Caco-2 (cell line): ENCODE measurements around the gene LAPTM4A. TPM values are rescaled to one million over a fixed set of nuclear protein-coding genes. Genes with fewer than 3 reads are reported as not detected.

Source experiments
- BruUV-seq: library from RNA; stranded (reverse); fragments of 400-500 nt; replicated peaks from 2 replicates; lab custom pipeline; 2021; lab: Mats Ljungman, UMichigan
- CTCF ChIA-PET: fragments of 300-600 bp; sonication (Branson Sonifier 250); formaldehyde crosslinking; loops from one replicate; lab custom pipeline; 2022; ENCODE audit warnings: antibody characterized with exemption; lab: Charles Lee
- POLR2A ChIA-PET: fragments of 300-600 bp; sonication (Branson Sonifier 250); formaldehyde crosslinking; loops from one replicate; lab custom pipeline; 2022; ENCODE audit warnings: antibody characterized with exemption; lab: Charles Lee
- DNase-seq, 2 experiments: peaks; one replicate each; pipeline versions ENCODE4 v3.0.0 to v3.0.0-alpha.2; 2020 to 2022
- H3K27me3 ChIP-seq: replicated peaks from 2 replicates; pipeline ENCODE4 v1.6.0; 2011; ENCODE audit warnings: low read length; ENCODE audit not compliant: control insufficient read depth, insufficient read depth
- H3K36me3 ChIP-seq: 2 replicates; pipeline ENCODE4 v1.5.1; 2011; ENCODE audit warnings: low read length; ENCODE audit not compliant: control insufficient read depth, insufficient read depth
- H3K4me1 ChIP-seq: fragments of 250-450 bp; sonication (Bioruptor Pico); 2 replicates; pipeline ENCODE4 v1.5.1; 2020; ENCODE audit warnings: mild to moderate bottlenecking
- H3K4me3 ChIP-seq: 2 replicates; pipeline ENCODE4 v1.5.1; 2011; ENCODE audit warnings: low read depth, mild to moderate bottlenecking, control low read depth, low read length
- H3K9me3 ChIP-seq: fragments of 250-450 bp; sonication (Bioruptor Pico); 2 replicates; pipeline ENCODE4 v1.5.1; 2020; ENCODE audit warnings: mild to moderate bottlenecking, moderate library complexity
- H3K27ac Mint-ChIP-seq: one replicate; pipeline ENCODE4 v1.8.0; 2022; ENCODE audit warnings: mixed read lengths; ENCODE audit not compliant: unreplicated experiment
- H3K27me3 Mint-ChIP-seq: one replicate; pipeline ENCODE4 v1.8.0; 2022; ENCODE audit warnings: mixed read lengths; ENCODE audit not compliant: insufficient read depth, unreplicated experiment
- H3K36me3 Mint-ChIP-seq: one replicate; pipeline ENCODE4 v1.8.0; 2022; ENCODE audit warnings: mild to moderate bottlenecking, mixed read lengths; ENCODE audit not compliant: insufficient read depth, unreplicated experiment
- H3K4me1 Mint-ChIP-seq: one replicate; pipeline ENCODE4 v1.8.0; 2022; ENCODE audit warnings: low read depth, mixed read lengths; ENCODE audit not compliant: unreplicated experiment
- H3K4me3 Mint-ChIP-seq: one replicate; pipeline ENCODE4 v1.8.0; 2022; ENCODE audit warnings: mild to moderate bottlenecking, moderate library complexity, mixed read lengths; ENCODE audit not compliant: unreplicated experiment
- H3K9me3 Mint-ChIP-seq: one replicate; pipeline ENCODE4 v1.8.0; 2022; ENCODE audit warnings: mixed read lengths; ENCODE audit not compliant: unreplicated experiment
- intact Hi-C: fragments of 100-400 bp; cut with micrococcal nuclease; formaldehyde crosslinking; loops from one replicate; pipeline ENCODE4 v1.10.0; 2022; ENCODE audit not compliant: unreplicated experiment
- total RNA-seq: library from RNA; stranded (reverse); gene quantifications from 2 replicates; pipeline ENCODE4 v1.2.3, GENCODE V29; 2022
- TF ChIP-seq, protein P1 (sequence below), 2 experiments: fragments of 200-600 bp in 1 of 2; IDR thresholded peaks; 1 replicate in 1 of 2; 2 replicates in 1 of 2; pipeline versions ENCODE4 v1.5.1 to v1.8.0; 2011 to 2022; ENCODE audit warnings: antibody characterized with exemption in 1 of 2, control low read depth in 1 of 2, inconsistent platforms in 1 of 2, low read depth in 1 of 2, low read length in 1 of 2, mild to moderate bottlenecking in 1 of 2, moderate library complexity in 1 of 2; ENCODE audit not compliant: insufficient read depth in 1 of 2, severe bottlenecking in 1 of 2, unreplicated experiment in 1 of 2

Gene LAPTM4A
- total RNA-seq, 1 experiment from 2014 or later: 140 TPM

DNA sequence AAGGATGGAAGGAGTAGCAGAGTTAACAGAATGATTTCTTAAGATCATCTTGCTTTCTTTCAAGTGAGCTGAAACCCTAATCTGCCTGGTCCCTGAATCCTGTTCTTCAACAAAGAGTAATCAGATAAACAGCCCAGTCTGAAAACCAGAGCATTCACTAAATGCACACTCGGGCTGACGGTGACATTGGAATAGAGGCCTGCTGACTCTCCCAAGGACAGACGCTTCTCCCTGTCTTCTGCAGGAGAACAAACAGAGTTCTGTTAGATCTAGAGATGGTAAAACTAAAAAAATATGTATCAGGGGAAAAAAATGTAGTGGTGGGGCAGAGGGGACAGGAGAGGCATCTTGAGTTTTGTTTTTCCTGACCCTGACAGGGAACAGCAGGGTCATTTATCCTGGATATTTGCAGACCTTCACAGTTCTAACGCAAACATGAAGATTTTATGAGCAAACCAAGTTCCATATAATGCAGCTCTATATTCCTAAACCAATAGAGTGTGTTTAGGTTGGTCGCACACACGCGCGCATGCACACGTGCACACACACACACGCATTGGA is 46.3 kb downstream of the LAPTM4A start:
- no peak for DNase-seq
- CTCF ChIA-PET: no interaction called here
- Mint-ChIP-seq H3K4me1 (no peaks in the 10 kb centered on the region), H3K27ac (no peak overlapping the region), H3K9me3 (no peaks in the 10 kb centered on the region), H3K27me3 (no peaks in the 10 kb centered on the region), H3K36me3 (peaks cover 11% of the 10 kb centered on the region), H3K4me3 (no peak overlapping the region)
- intact Hi-C loops: no loop called here
- no peaks in the 10 kb centered on the region for H3K4me1 ChIP-seq
- H3K27me3 ChIP-seq: no peaks in the 10 kb centered on the region
- no TSS peak for BruUV-seq
- TF ChIP-seq, protein P1, sequence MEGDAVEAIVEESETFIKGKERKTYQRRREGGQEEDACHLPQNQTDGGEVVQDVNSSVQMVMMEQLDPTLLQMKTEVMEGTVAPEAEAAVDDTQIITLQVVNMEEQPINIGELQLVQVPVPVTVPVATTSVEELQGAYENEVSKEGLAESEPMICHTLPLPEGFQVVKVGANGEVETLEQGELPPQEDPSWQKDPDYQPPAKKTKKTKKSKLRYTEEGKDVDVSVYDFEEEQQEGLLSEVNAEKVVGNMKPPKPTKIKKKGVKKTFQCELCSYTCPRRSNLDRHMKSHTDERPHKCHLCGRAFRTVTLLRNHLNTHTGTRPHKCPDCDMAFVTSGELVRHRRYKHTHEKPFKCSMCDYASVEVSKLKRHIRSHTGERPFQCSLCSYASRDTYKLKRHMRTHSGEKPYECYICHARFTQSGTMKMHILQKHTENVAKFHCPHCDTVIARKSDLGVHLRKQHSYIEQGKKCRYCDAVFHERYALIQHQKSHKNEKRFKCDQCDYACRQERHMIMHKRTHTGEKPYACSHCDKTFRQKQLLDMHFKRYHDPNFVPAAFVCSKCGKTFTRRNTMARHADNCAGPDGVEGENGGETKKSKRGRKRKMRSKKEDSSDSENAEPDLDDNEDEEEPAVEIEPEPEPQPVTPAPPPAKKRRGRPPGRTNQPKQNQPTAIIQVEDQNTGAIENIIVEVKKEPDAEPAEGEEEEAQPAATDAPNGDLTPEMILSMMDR (IDR thresholded peaks at IDR 0.05; ENCODE audit: insufficient read depth in 1 of 2, low read depth in 1 of 2, low read length in 1 of 2, severe bottlenecking in 1 of 2, unreplicated experiment in 1 of 2): no peak
- no peaks in the 10 kb centered on the region for H3K36me3 ChIP-seq
- no peak overlapping the region for H3K4me3 ChIP-seq
- H3K9me3 ChIP-seq: no peaks in the 10 kb centered on the region
- POLR2A ChIA-PET: no interaction called here

- H3K9me3 ChIP-seq: no peaks in the 10 kb centered on the region
Observed at GRCh38 chr2:20001361-20001863, 50.0 kb downstream of the LAPTM4A start.

GRCh38 chr2:19993731-19994130 is 57.7 kb downstream of the LAPTM4A start:
- Mint-ChIP-seq H3K9me3 (no peaks in the 10 kb centered on the region), H3K4me3 (no peak overlapping the region), H3K27ac (no peak overlapping the region), H3K36me3 (peaks cover 8% of the 10 kb centered on the region), H3K4me1 (peaks cover 8% of the 10 kb centered on the region), H3K27me3 (no peaks in the 10 kb centered on the region)
- no TSS peak for BruUV-seq
- peaks cover 6% of the 10 kb centered on the region for H3K4me1 ChIP-seq
- intact Hi-C loops: no loop called here
- H3K4me3 ChIP-seq: no peak overlapping the region
- POLR2A ChIA-PET: no interaction called here
- H3K9me3 ChIP-seq: no peaks in the 10 kb centered on the region
- H3K27me3 ChIP-seq: no peaks in the 10 kb centered on the region
- no peak for DNase-seq
- TF ChIP-seq, protein P1 (IDR thresholded peaks at IDR 0.05; ENCODE audit: insufficient read depth in 1 of 2, low read depth in 1 of 2, low read length in 1 of 2, severe bottlenecking in 1 of 2, unreplicated experiment in 1 of 2): no peak
- no peaks in the 10 kb centered on the region for H3K36me3 ChIP-seq
- CTCF ChIA-PET: interaction anchor here (0.6 kb wide), 1 partner anchor 19 kb away, joined by 3 read pairs; the partner anchor contains the start of gene MATN3

More at GRCh38 chr2:20001361-20001863, 50.0 kb downstream of the LAPTM4A start:
- no peak for DNase-seq
- no TSS peak for BruUV-seq
- Mint-ChIP-seq H3K4me3 (no peak overlapping the region), H3K36me3 (peaks cover 10% of the 10 kb centered on the region), H3K27me3 (no peaks in the 10 kb centered on the region), H3K27ac (no peak overlapping the region), H3K9me3 (no peaks in the 10 kb centered on the region), H3K4me1 (no peaks in the 10 kb centered on the region)
- no peaks in the 10 kb centered on the region for H3K4me1 ChIP-seq
- ChIA-PET CTCF (no interaction called here), POLR2A (no interaction called here)
- TF ChIP-seq, protein P1 (IDR thresholded peaks at IDR 0.05; ENCODE audit: insufficient read depth in 1 of 2, low read depth in 1 of 2, low read length in 1 of 2, severe bottlenecking in 1 of 2, unreplicated experiment in 1 of 2): no peak
- no peak overlapping the region for H3K4me3 ChIP-seq
- intact Hi-C loops: no loop called here
- H3K36me3 ChIP-seq: no peaks in the 10 kb centered on the region
- no peaks in the 10 kb centered on the region for H3K27me3 ChIP-seq
